ENCODE results near the gene SAP25. TPM values are rescaled to one million over a fixed set of nuclear protein-coding genes. Genes with fewer than 3 reads are reported as not detected.

The SAP25 gene
- total and polyA plus RNA-seq, 2 of the 4 experiments (the other 2 are of a cell fraction) = 1.8 TPM; not detected in 1

DNA sequence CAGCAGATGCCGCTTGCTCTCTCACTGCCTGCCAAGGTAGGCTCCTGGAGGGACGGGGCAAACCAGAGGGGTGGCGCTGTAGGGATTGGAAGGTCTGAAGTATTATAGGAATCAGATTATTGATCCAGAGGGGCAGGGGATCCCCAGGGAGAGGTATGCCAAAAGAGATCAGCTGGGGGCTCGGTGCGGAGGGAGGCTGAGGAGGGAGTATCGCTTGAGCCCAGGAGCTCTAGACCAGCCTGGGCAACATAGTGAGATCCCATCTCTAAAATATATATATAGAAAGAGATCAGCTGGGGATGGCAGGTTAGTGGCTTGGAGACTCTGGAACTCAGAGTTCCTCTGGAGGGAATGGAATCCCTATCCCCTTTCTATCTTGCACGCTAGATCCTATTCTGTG is 21.5 kb upstream of the SAP25 start:
- no peak overlapping the region for H3K27ac ChIP-seq (ENCODE audit: insufficient read depth, low read length)
- H3K4me2 ChIP-seq (ENCODE audit: low read depth, low read length) = no peak overlapping the region
- no peak overlapping the region for H2AK5ac ChIP-seq (ENCODE audit: low read depth, low read length)
- dilution Hi-C loops (cut with HindIII; ENCODE audit: low sequenced_read_pairs, unreplicated experiment) (no loop called here), intact Hi-C loops (cut with micrococcal nuclease) (no loop called here), in situ Hi-C loops (cut with MboI; ENCODE audit: low sequenced_read_pairs) (loop anchor here (25.0 kb wide), 1 partner anchor 267 kb away; the partner anchor contains the start of genes SLC12A9 and TRIP6)
- no peak overlapping the region for H2BK5ac ChIP-seq (ENCODE audit: low read depth, low read length, poor library complexity, severe bottlenecking)
- H3K4me3 ChIP-seq (ENCODE audit: insufficient read depth, low read depth, low read length) = no peak overlapping the region
- no peaks in the 10 kb centered on the region for H3K9me3 ChIP-seq (ENCODE audit: control insufficient read depth, insufficient read depth, low read length)
- ATAC-seq (ENCODE audit: low read depth) (no peak), DNase-seq (no peak)
- no peaks in the 10 kb centered on the region for H3K79me1 ChIP-seq (ENCODE audit: low read depth in 1 of 2, low read length in 2 of 2)
- BruUV-seq (replicated peaks) = no TSS peak
- H2AK9ac ChIP-seq (replicated peaks; ENCODE audit: low read depth, low read length, poor library complexity) = peak overlapping the region; percentile 72
- H4K5ac ChIP-seq (ENCODE audit: low read depth, low read length) = no peak overlapping the region
- H2BK15ac ChIP-seq (ENCODE audit: low read depth, low read length) = no peak overlapping the region
- no peak overlapping the region for H2BK120ac ChIP-seq (ENCODE audit: low read depth, low read length)
- H3K18ac ChIP-seq (ENCODE audit: low read depth, low read length) = no peak overlapping the region
- no peak overlapping the region for H4K91ac ChIP-seq (ENCODE audit: insufficient read depth, low read depth, low read length)
- H3K36me3 ChIP-seq (ENCODE audit: control insufficient read depth, insufficient read depth, low read length) = peaks cover 1% of the 10 kb centered on the region; the same call in 1 of the 2 replicates
- H3K4ac ChIP-seq (ENCODE audit: low read depth, low read length) = no peak overlapping the region
- no peak overlapping the region for H2BK20ac ChIP-seq (ENCODE audit: low read depth, low read length)
- CTCF ChIA-PET = no interaction called here
- TF ChIP-seq RFX5 (IDR thresholded peaks at IDR 0.05; ENCODE audit: low read depth, low read length) (no peak), BHLHE40 (IDR thresholded peaks at IDR 0.05; ENCODE audit: low read depth, low read length) (no peak), MAFK (IDR thresholded peaks at IDR 0.05; ENCODE audit: low read depth, low read length) (no peak), RCOR1 (IDR thresholded peaks at IDR 0.05; ENCODE audit: insufficient replicate concordance, low read length) (no peak), CEBPB (IDR thresholded peaks at IDR 0.05; ENCODE audit: low read depth, low read length) (no peak), MAZ (IDR thresholded peaks at IDR 0.05; ENCODE audit: borderline replicate concordance, low read depth, low read length) (no peak), CHD1 (IDR thresholded peaks at IDR 0.05; ENCODE audit: low read depth, low read length) (no peak), RAD21 (IDR thresholded peaks at IDR 0.05; ENCODE audit: low read length) (no peak), POLR2A (IDR thresholded peaks at IDR 0.05; ENCODE audit: low read depth, low read length) (no peak)
- TF ChIP-seq, protein P1, sequence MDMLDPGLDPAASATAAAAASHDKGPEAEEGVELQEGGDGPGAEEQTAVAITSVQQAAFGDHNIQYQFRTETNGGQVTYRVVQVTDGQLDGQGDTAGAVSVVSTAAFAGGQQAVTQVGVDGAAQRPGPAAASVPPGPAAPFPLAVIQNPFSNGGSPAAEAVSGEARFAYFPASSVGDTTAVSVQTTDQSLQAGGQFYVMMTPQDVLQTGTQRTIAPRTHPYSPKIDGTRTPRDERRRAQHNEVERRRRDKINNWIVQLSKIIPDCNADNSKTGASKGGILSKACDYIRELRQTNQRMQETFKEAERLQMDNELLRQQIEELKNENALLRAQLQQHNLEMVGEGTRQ (IDR thresholded peaks at IDR 0.05; ENCODE audit: low read depth, low read length) = no peak
- H4K8ac ChIP-seq (ENCODE audit: low read depth in 2 of 2, low read length in 2 of 2) = no peak overlapping the region
- H3K23ac ChIP-seq (ENCODE audit: low read depth, low read length) = no peak overlapping the region
- no peaks in the 10 kb centered on the region for H4K20me1 ChIP-seq (ENCODE audit: insufficient read depth, low read length)
- no peak overlapping the region for H3K56ac ChIP-seq (ENCODE audit: extremely low read depth, insufficient read depth, low read length)
- H3K4me1 ChIP-seq (ENCODE audit: control insufficient read depth, insufficient read depth, low read length) = peaks cover 4% of the 10 kb centered on the region; the same call in 1 of the 2 replicates
- WGBS, 2 experiments (ENCODE audit: extremely low coverage in 2 of 2, insufficient read length in 1 of 2) = no CpG with 5 or more reads among the region's 7 CpGs
- 0 out of 2 replicates have a peak, but pooled peaks cover 6% of the 10 kb centered on the region for H3K9me1 ChIP-seq (ENCODE audit: insufficient read depth, low read length)
- H3K9ac ChIP-seq (ENCODE audit: low read depth, low read length) = no peak overlapping the region
- no peaks in the 10 kb centered on the region for H3K27me3 ChIP-seq (ENCODE audit: control insufficient read depth, insufficient read depth, low read length)
- H3K14ac ChIP-seq (replicated peaks; ENCODE audit: low read depth, low read length) = no peak overlapping the region
- POLR2A ChIA-PET (ENCODE audit: unreplicated experiment) = no interaction called here
- no peak overlapping the region for H2AFZ ChIP-seq (replicated peaks; ENCODE audit: low read length, poor library complexity)
